Prostate gland (tissue), 2 donors: ENCODE data around the gene ZNF383.

Source experiments
- CTCF ChIP-seq, 4 experiments: fragments of 200-600 bp in 2 of 4; fragments of 450-650 bp in 2 of 4; sonication (generic) in 2 of 4; IDR thresholded peaks; 1 replicate in 3 of 4; 2 replicates in 1 of 4; pipeline ENCODE4 v1.5.1; 2016 to 2019; ENCODE audit warnings: antibody characterized with exemption in 4 of 4, mild to moderate bottlenecking in 2 of 4, moderate library complexity in 2 of 4
- POLR2A ChIP-seq: fragments of 450-650 bp; IDR thresholded peaks from one replicate; pipeline ENCODE4 v1.6.1; 2016; ENCODE audit warnings: antibody characterized with exemption, mild to moderate bottlenecking
- POLR2AphosphoS5 ChIP-seq: sonication (generic); formaldehyde crosslinking; IDR thresholded peaks from one replicate; pipeline ENCODE4 v1.6.1; 2017; ENCODE audit warnings: antibody characterized with exemption

GRCh38 chr19:37243206-37243632 is 25.2 kb downstream of the ZNF383 start:
- TF ChIP-seq CTCF (IDR thresholded peaks at IDR 0.05), result no peak
- TF ChIP-seq POLR2A, result no peak
- TF ChIP-seq POLR2AphosphoS5, result no peak
